NCI-H446 treated with DMSO at 0.1 percent for 48 hours (cell line): ENCODE data around the gene ARAP1.

ENCODE experiments used
- DNase-seq: peaks from one replicate; lab custom pipeline; 2025; lab: John Stamatoyannopoulos, UW

Gene ARAP1

GRCh38 chr11:72703267-72704008 is 48.8 kb downstream of the ARAP1 start:
- no peak for DNase-seq

- DNase-seq: no peak
These were observed 49.5 kb downstream of the ARAP1 start for GRCh38 chr11:72702577-72703241.

GRCh38 chr11:72702096-72702495 is 50.1 kb downstream of the ARAP1 start:
- no peak for DNase-seq

- no peak for DNase-seq
These were observed 50.7 kb downstream of the ARAP1 start for GRCh38 chr11:72701466-72701865.

GRCh38 chr11:72700146-72700545 is 52.1 kb downstream of the ARAP1 start:
- DNase-seq: no peak

GRCh38 chr11:72697814-72698213 is 54.4 kb downstream of the ARAP1 start:
- no peak for DNase-seq

GRCh38 chr11:72696866-72697700 is 55.1 kb downstream of the ARAP1 start:
- no peak for DNase-seq

- no peak for DNase-seq
These were observed 56.9 kb downstream of the ARAP1 start for GRCh38 chr11:72695354-72695753.

- DNase-seq: no peak
These were observed 58.8 kb downstream of the ARAP1 start for GRCh38 chr11:72693271-72693968.

- no peak for DNase-seq
These were observed 59.5 kb downstream of the ARAP1 start for GRCh38 chr11:72692498-72693237.

GRCh38 chr11:72690166-72690565 is 62.0 kb downstream of the ARAP1 start:
- no peak for DNase-seq

- no peak for DNase-seq
These were observed 63.3 kb downstream of the ARAP1 start for GRCh38 chr11:72688929-72689328.

- DNase-seq: no peak
These were observed 63.7 kb downstream of the ARAP1 start for GRCh38 chr11:72688486-72688885.

- DNase-seq: no peak
These were observed 64.9 kb downstream of the ARAP1 start for GRCh38 chr11:72687326-72687725.

- DNase-seq: no peak
These were observed 65.5 kb downstream of the ARAP1 start for GRCh38 chr11:72686639-72687220.

GRCh38 chr11:72685560-72686480 is 66.4 kb downstream of the ARAP1 start:
- no peak for DNase-seq

GRCh38 chr11:72684236-72684912 is 67.8 kb downstream of the ARAP1 start:
- DNase-seq: no peak

- peak; percentile 14 for DNase-seq
These were observed 68.4 kb downstream of the ARAP1 start for GRCh38 chr11:72683782-72684200.

- no peak for DNase-seq
These were observed 69.4 kb downstream of the ARAP1 start for GRCh38 chr11:72682858-72683243.
